ENCODE data around the gene SORCS2.

DNA sequence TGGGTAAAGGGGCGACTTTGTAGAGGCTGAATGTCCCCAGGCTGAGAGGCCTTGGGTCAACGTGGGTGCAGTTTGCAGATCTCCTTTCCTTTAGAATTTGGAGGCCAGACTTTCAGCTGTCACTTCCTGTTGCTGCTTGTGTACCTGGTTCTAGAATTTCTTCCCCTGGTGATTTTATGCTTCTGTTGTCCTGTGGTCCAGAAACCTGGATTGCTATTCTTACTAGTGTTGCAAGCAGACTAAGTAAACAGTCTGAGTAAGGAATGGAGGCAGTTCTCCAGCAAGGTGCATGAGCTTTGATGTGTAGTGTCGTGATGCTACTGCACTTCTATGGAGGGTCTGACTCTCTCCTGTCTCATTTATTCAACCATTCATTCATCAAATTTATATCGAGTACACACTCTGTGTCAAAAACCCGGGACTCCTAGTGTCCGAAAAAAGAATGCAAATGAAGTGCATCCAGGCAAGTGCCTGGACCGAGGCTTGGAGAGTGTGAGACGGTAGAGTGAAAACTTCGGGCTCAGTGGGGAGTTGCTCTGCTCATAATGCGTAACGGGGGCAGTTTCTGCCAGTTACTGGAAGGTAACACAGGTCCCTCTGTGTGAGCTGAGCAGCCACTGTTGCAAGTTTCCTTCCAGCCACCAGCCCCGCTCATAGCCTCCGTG, 83.3 kb downstream of the SORCS2 start:
- TF ChIP-seq ZNF274 (IDR thresholded peaks at IDR 0.05; ENCODE audit: low read depth, low read length) (no peak), YY1 (IDR thresholded peaks at IDR 0.05; ENCODE audit: insufficient read depth, insufficient read length) (no peak), SUZ12 (IDR thresholded peaks at IDR 0.05; ENCODE audit: extremely low read depth, insufficient read depth, insufficient read length) (no peak)
